ENCODE measurements around the gene ZBTB24.

ZBTB24 gene

DNA sequence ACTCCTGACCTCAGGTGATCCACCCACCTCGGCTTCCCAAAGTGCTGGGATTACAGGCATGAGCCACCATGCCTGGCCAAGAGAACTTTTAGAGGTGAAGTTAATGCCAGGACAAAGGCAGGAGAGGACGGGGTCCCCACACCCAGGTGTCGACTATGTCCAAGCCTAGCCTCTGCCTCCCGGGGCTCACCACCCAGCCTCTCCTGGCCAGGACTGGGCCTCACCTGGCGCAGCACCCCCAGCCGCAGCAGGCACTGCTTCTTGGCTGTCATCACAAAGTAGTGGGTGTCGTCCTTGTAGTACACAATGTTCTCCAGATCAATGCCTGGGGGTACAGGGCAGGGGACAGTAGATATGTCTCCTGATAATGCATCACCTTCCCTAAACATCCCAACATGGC is 31.6 kb downstream of the ZBTB24 start:
- DNase-seq (ENCODE audit: low read depth, low spot score) = no peak

DNA sequence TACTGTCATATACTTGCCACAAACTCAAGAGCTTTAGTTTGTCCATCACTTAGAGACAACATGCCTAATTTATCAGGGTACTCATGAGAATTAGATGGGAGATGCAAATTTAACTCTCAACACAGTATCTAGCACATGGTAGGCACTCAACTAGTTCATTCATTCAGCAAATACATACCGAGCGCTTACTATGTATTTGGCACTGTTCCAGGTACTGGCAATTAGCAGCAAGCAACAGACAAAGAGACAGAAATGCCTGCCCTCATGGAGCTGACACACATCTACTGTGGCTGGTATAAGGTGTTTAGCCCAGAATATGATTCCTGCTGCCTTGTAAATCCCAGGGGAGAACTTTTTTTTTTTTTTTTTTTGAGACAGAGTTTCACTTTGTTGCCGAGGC is 32.2 kb downstream of the ZBTB24 start:
- no peak for DNase-seq (ENCODE audit: low read depth, low spot score)

DNA sequence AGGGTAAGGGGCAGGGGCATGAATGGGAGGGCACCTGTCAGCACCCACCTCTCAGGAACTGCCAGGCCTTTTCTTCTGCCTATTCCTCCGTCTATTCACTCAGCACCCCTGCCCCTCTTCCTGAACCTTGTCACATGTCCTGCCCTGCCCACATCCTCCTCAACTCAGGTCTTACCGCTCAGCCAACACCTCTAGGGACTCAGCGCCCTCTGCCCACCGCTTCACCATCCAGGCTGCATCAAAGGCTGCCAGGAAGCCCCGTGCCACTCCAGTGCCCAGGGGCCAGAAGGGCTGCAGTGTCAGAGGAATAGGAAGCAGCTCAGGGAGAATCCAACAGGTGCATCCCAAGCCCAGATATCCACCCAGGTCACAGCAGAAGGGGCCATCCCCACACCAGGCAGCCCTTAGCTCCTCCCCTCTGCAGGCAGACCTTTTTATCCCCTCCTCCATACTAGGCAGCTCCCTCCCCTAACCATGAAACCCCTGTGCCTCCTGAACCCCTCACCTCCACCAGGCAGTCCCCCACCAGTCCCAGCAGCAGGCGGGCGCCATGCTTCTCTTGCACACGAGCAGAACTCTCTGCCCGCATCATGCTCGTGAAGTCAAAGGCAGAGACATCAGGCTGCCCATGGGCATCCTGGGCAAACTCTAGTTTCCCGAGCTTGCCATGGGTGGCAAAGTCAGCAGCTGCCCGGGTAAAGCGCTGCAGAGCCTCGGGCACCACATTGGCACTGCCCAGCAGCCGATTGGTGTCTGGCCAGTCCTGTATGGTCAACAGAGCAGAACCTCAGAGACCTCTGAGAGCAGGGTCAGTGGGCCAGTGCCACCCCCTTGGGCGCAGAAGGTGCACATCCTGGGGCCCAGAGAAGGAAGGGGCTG is 33.0 kb downstream of the ZBTB24 start:
- no peak for DNase-seq (ENCODE audit: low read depth, low spot score)

DNA sequence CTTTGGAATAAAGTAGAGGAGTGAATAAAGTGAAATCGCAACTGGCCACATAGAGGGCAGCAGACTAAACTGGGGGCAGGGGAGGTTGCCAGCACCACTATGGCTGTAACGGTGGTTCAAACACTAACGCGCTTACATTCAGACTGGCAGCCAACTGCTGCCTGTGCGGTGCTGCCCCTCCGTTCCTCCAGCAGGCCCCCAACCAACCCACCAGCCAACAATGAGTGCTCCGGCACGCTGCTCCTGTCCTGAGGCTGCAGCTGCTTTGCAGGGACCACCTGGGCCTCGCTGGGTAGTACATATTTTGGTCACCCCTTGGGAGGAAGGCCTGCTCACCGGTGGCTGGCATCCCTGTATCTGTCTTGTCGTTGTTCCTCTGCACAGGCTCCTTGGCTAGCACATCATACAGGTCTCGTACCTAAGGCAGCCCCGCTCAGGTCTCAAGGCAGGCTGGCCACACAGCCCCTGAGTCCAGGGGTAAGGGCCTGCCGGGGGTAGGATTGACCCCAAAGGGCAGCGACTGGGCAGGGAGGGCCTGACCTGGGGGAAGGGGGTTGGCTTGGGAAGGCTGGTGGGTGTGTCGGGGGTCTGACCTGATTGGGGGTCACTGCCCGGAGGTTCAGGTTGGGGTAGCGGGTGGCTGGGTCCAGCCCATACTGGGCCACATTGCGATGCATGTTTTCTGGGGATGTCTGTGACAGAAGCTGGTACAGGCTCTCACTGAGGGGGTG is 33.8 kb downstream of the ZBTB24 start:
- no peak for DNase-seq (ENCODE audit: low read depth, low spot score)

DNA sequence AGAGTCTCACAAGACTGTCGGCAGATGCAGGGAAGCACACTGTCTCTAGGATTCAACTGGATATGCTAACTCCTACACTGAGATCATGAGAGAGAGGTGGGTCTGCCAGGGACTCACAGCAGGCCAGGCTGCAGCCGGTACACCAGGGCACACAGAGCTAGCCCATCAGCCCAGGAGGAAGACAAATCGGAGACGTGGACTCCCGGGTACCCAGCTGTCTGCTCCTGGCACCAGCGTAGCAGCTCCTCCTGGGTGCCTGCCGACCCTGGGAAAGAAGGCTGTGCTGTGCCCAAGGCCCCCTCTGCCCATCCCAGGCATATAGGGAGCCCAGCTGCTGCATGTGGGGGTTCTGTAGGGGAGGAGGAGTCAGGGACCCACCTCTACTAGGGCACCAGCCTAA is 34.4 kb downstream of the ZBTB24 start:
- DNase-seq (ENCODE audit: low read depth, low spot score) = no peak

DNA sequence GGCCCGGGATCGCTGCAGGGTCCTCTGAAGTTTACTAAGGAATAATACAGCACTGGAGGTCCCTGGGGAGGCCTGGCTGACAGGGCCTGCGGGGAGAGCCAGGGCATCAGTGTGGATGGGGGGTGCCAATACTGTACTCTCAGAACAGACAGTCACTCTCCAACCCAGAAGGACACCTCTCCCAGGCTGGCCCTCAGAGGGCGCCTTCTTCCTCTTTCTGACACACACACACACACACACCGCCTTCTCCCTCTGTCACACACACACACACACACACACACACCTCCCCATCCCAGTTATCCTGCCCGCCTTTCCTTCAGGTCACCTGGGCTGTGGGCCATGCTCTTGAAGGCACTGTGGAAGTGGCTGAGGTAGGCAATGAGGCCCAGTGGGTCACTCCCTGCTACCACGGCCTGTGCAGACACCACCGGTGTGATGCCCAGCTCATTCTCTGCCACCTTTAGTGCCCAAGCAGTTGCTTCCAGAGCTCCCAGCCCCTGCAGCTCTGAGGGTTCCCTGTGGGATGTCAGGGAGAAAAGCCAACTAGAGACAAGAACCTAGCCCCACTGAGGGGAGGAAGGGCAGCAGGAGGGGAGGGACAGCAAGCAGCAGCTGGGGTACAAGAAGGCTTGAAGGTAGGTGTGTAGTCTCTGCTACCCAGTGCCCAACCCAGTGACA is 35.0 kb downstream of the ZBTB24 start:
- DNase-seq (ENCODE audit: low read depth, low spot score) = no peak

DNA sequence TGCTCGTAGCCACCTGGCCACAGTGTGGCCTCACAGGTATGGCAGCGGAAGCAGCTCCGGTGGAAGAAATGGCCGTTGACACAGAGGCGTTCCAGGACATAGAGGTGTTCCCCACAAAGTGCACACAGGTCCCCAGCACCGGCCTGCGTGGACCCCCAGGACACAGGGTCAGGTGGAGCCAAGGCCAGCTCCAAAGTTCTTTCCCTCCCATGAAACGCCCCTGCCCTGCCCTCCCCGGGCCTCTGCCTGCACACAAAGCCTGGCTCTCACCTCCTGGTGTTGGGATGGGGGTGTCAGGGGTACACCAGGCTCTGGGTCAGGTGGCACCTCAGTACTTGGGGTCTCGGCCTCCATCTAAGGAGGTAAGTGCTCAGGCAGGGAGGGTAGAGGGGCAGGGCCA is 35.9 kb downstream of the ZBTB24 start:
- no peak for DNase-seq (ENCODE audit: low read depth, low spot score)

DNA sequence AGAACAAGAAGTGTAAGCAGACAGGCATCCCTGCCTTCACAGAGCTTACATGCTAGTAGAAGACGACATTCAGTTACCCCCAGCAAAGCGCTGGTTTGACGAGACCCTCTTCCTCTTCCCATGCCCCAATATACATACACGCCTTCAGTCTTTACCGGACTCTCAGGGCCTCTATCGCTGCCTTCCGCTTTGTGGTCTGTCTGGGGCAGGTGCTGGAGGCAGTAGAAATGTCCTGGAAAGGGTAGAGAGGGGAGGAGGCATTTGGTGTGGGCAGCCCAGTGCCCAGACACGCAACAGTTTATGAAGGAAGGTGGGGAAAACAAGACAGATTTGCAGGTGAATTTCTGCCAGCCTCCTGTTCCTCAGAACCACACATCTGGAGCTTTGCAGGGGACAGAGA is 36.5 kb downstream of the ZBTB24 start:
- no peak for DNase-seq (ENCODE audit: low read depth, low spot score)

DNA sequence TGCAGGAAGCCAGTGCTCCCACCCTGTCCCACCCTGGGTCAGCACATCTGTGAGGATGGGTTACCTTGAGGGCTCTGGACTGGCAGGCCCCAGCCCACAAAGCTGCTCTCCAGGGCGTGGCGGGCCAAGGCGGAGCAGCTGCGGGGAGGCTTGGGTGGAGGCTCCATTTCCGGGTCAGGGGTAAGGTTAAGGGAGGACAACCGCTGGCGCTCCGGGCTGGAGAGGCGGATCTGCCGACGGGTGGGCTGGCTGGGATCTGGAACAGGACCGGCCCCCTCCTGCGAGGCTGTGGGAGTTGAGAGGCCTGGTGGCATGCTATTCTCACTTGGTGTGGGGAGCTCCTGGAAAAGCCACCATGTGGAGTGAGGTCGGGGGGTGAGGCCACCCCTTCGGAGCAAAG is 36.9 kb downstream of the ZBTB24 start:
- no peak for DNase-seq (ENCODE audit: low read depth, low spot score)

DNA sequence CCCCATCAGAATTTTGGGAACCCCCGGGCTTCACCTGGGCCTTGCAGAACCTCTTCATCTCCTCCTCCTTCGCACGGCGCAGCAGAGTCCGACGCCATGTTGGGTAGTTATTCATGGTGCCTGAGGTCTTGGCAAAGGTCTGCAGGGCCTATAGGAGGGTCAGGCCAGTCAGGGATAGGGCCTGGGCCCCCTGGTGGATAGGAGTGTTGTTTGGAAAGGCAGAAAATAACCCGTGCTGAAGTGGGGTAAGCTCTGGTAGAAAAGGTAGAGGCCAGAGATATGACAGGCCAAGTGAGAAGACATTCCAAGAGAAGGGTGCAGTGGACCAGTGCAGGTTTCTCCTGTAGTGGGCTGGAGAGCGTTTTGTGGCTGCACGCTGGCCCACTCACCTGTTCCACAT is 37.6 kb downstream of the ZBTB24 start:
- no peak for DNase-seq (ENCODE audit: low read depth, low spot score)

DNA sequence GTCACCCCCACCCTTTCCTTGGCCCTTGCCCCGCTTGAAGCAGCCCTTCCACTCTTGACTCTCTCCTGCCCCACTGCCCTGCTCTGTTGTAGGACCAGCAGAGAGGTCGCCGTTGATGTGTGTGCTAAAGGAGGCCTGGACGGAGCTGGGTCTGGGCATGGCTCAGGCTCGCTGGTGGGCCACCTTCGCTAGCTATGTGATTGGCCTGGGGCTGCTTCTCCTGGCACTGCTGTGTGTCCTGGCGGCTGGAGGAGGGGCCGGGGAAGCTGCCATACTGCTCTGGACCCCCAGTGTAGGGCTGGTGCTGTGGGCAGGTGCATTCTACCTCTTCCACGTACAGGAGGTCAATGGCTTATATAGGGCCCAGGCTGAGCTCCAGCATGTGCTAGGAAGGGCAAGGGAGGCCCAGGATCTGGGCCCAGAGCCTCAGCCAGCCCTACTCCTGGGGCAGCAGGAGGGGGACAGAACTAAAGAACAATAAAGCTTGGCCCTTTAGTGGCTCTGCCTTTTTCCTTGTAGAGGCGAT is 39.5 kb downstream of the ZBTB24 start:
- DNase-seq (ENCODE audit: low read depth, low spot score) = no peak

DNA sequence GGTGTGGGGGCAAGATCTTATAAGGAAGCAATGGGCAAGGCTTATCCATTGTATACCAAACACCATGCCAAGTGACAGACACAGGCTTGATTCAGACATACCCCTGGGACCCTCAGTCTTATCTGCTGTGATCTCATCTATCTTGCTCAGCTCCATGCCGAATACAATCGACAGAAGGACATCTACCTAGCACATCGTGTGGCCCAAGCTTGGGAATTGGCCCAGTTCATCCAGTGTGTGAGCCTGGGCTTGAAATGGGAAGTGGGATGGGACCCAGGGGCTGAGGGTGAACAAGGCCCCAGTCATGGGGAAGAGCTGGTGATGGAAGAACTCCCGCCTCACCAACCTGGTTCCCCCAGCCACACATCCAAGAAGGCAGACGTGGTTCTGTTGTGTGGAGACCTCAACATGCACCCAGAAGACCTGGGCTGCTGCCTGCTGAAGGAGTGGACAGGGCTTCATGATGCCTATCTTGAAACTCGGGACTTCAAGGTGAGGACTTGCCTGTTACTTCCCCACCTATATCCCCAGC is 40.6 kb downstream of the ZBTB24 start:
- no peak for DNase-seq (ENCODE audit: low read depth, low spot score)

DNA sequence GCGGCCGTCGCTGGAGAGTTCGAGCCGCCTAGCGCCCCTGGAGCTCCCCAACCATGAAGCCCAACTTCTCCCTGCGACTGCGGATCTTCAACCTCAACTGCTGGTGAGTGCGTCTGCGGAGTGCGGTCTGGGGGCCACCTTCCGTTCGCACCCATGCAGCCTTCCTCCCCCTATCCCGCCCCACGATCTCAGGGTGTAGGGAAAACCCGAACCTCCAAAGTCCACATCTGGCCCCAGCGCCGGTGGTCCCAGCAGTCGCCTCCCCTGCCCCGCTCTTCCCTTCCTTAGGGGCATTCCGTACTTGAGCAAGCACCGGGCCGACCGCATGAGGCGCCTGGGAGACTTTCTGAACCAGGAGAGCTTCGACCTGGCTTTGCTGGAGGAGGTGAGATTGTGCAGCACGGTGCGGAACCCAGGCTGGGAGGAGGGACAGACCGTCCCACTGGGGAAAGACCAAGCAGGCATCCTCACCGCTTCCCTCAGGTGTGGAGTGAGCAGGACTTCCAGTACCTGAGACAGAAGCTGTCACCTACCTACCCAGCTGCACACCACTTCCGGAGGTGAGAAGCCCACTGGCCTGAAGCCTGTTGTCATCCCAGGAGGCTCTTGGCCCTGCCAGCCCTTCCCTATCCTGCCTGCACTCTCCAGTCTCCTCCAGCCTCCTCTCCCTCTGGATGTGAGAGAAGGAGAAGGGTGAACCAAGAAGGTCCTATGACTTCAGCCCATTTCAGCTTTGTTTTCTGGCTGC is 41.8 kb downstream of the ZBTB24 start:
- DNase-seq (ENCODE audit: low read depth, low spot score) = no peak

DNA sequence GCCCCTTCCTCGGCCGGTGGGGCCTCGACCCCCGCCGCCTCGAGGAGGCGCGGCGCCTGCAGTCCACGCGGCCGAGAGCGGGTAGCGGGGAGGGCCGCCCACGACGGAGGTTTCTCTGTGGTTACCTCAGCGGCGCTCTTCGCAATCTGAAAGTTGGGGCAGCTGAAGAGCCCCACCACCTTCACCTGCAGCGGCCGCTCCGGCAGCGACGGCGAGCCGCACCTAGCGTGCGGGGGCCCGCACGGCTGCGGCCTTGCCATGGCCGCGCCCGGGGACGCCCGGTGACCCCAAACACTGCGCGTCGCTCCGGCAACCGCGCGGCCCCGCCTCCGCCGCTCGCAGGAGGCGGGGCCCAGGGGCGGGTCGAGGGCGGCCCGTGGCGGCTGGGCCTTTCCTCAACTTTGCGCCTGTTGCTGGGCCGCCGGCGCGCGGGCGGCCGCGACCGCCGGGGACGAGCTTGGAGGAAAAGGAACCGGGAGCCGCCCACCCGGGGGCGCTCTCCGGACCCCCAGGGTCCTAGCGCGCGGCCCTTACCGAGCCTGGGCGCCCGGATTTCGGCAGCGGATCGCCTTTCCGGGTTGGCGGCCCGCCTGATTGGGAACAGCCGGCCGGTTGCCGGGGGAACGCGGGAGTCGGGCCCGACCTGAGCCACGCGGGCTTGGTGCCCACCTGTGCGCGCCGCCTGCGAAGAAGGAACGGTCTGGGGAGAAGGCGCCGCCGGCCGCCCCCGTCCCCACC is 42.5 kb downstream of the ZBTB24 start, which contains the start of the genes PPIL6 and SMPD2:
Gene PPIL6 (minus strand): TSS at position 298 of the 738 bp plus-strand sequence. CDS start 38 bp downstream, at position 260.
Gene SMPD2 (plus strand): TSS at position 394 of the 738 bp plus-strand sequence. CDS start 398 bp downstream, outside the sequence.
- DNase-seq (ENCODE audit: low read depth, low spot score) = peak; percentile 86

DNA sequence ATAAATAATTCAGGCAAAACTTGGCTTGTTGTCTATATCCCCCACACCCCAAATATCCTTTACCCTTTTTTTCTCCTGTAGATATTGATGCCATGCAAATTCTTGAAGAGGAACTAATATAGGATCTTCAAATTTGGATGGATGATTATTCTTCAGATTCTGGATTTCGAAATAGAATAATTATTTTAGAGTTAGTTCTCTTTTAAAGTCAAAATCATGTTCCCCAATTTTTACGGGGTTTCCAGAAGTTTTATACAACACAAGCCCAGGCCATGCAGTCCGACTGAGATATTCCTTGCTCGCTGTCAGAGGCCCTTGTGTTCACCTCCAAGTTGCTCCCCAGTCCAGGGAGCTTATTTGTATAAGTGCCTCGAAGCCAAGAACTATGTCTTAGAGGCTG is 47.0 kb downstream of the ZBTB24 start:
- DNase-seq (ENCODE audit: low read depth, low spot score) = no peak

DNA sequence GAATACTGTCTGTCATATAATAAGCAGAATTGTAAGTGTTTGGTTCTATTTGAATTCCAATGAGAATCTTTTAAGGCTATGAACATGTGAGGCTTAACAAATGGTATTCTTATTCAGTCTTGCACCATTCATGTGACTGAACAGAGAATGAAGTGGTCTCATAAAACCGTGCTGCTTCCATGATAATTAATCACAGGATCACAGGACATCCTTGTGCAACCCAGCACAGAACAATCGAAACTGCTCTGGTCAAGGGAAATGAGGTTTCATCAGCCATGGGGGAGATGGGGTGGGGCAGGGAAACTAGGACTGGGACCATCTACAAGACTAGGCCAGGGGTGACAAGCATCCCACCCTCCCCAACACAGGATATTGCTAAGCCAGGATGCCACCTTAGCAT is 48.6 kb downstream of the ZBTB24 start:
- DNase-seq (ENCODE audit: low read depth, low spot score) = no peak

DNA sequence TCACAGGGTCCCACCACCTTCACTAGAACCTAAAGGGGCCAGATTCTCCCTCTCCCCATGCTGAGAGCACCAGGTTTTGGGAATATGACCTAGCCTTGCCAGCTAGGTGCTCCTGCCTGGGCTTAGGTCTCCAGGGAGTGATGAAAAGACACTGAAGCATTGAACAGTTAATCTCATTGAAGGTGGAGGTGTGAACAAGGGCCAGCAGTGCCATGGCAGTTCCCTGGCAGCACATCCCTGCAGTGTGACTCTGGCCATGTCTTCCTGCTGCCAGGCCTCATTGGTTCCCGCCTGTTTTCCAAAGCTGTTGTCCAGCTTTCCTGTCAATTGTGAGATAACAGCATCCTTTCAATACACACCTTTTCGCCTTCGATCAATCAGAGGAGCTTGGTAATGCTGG is 53.5 kb downstream of the ZBTB24 start:
- no peak for DNase-seq (ENCODE audit: low read depth, low spot score)

DNA sequence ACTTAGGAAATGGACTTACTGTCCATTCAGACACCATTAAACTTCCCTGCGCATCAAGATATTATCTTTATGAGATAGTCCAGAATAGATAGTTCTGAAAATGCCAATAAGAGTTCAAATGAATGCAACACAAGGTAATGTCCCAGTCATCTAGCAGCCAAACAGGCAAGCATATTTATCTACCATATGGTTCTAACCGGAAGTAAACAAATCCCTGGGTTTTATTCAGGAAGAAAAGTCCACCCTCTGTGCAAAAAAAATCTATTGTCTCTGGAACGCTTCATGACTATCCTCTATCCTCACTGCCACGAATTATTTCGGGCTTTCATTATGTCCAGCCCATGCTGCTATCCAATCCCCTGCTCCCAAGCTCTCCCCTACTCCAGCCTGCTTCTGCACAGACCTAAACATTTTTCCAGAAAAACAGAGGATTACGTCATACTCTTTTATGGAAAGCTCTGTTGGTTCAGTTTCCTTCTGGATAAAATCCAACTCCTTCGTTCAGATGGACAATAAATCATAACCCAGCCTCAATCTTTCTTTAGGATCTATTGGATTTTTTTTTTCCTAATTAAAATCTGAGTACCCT is 54.0 kb downstream of the ZBTB24 start:
- no peak for DNase-seq (ENCODE audit: low read depth, low spot score)

DNA sequence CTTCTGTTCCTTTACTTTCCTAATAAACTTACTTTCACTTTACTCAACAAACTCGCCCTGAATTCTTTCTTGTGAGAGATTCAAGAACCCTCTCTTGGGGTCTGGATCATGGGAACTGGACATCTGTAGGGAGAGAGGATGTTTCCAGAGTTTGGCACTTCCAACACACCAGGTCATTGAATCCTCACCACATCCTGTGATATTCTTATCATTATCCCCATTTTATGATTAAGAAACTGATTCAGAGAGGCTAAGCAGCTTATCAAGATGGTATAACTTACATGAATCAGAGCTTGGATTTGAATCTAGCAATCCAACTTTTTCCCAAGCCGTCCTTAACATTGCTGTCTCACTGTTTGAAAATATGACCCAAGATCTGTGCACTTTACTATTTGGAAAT is 58.1 kb downstream of the ZBTB24 start:
- DNase-seq (ENCODE audit: low read depth, low spot score) = no peak

DNA sequence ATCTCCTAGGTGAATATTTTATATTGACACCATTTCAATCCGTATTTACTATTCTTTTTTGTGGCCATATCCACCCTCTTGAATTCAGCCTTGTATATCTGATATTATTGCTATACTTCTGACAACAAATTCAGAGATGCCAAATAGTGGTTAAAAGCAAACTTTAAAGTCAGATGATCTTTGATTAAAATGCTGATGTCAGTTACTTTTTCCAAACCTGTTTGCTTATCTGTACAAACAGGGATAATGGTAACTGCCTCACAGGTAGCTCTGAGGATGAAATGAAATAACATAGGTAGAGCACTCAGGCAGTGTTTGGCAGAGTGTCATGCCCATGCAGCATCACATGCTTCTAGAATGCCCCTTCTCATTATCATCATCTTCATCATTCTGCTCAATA is 61.8 kb downstream of the ZBTB24 start:
- DNase-seq (ENCODE audit: low read depth, low spot score) = no peak

All from smooth muscle cell of the brain vasculature (primary cell).